IMR-90 (cell line): Measurements from ENCODE around the gene ITGB4.

Source experiments
- MAZ ChIP-seq: IDR thresholded peaks from 2 replicates; pipeline ENCODE4 v1.6.1; 2012; ENCODE audit warnings: low read depth, mild to moderate bottlenecking, low read length, improper control_type of control experiment, moderate library complexity, borderline replicate concordance
- MXI1 ChIP-seq: IDR thresholded peaks from 2 replicates; pipeline ENCODE4 v1.6.1; 2012; ENCODE audit warnings: low read depth, mild to moderate bottlenecking, low read length, moderate library complexity, borderline replicate concordance
- POLR2A ChIP-seq: IDR thresholded peaks from 2 replicates; pipeline ENCODE4 v1.6.1; 2012; ENCODE audit warnings: mild to moderate bottlenecking, low read depth, low read length
- TF ChIP-seq, protein P1 (sequence below): conservative IDR thresholded peaks from 2 replicates; pipeline ENCODE4 v1.5.1; 2012; ENCODE audit warnings: mild to moderate bottlenecking, low read depth, low read length, improper control_type of control experiment

DNA sequence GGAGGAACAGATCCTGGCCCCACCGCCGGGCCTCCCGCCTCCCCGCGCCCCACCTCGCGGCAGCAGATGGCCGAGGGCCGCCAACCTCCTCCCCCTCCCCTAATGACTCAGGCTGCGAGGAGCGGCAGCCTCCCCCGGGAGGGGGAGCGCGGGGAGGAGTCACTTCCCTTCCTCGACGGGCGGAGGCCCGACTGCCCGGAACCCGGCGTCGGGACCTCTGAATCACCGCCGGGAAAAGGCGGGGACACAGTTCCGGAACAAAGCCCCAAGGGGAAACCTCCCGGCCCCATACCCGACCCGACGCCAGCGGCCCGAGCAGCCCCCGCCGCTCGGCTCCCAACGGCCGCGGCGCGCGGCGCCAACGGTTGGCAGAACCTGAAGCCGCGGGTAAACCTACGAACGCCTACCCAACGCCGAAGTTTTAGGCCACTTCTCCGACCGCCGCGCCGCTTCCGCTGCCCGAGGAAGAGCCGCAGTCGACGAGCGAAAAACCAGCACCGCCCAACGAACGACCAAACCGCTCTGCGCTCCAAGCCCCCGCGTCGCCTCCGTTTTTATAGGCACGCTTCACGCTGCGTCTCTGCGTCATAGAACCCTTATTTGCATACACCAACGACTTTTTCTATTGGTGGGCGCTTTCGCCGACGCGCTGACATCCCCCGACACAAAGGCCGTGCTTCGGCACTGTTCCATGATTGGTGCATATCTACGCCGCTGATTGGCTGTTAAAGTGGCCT lies 58.2 kb downstream of the ITGB4 start:
- TF ChIP-seq, protein P1, sequence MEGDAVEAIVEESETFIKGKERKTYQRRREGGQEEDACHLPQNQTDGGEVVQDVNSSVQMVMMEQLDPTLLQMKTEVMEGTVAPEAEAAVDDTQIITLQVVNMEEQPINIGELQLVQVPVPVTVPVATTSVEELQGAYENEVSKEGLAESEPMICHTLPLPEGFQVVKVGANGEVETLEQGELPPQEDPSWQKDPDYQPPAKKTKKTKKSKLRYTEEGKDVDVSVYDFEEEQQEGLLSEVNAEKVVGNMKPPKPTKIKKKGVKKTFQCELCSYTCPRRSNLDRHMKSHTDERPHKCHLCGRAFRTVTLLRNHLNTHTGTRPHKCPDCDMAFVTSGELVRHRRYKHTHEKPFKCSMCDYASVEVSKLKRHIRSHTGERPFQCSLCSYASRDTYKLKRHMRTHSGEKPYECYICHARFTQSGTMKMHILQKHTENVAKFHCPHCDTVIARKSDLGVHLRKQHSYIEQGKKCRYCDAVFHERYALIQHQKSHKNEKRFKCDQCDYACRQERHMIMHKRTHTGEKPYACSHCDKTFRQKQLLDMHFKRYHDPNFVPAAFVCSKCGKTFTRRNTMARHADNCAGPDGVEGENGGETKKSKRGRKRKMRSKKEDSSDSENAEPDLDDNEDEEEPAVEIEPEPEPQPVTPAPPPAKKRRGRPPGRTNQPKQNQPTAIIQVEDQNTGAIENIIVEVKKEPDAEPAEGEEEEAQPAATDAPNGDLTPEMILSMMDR: no peak
- TF ChIP-seq MAZ (peak; percentile 95), POLR2A (peak; percentile 100), MXI1 (0 out of 2 replicates have a peak, but pooled peaks have one; percentile 41)
